GM21515 (cell line): ENCODE measurements around the gene ETFDH.
A peak's percentile ranks its signal among the peaks of the same experiment; 100 is the strongest.
"Not testable (repeated sequence)": the region's sequence is repeated elsewhere in the genome, so short reads cannot be mapped to it uniquely, and the experiment has no call there.

Experiments
- ATAC-seq: cut with Tn5 transposase; IDR thresholded peaks from one replicate; pipeline ENCODE4 v1.9.1; 2021; ENCODE audit not compliant: unreplicated experiment

The ETFDH gene

DNA sequence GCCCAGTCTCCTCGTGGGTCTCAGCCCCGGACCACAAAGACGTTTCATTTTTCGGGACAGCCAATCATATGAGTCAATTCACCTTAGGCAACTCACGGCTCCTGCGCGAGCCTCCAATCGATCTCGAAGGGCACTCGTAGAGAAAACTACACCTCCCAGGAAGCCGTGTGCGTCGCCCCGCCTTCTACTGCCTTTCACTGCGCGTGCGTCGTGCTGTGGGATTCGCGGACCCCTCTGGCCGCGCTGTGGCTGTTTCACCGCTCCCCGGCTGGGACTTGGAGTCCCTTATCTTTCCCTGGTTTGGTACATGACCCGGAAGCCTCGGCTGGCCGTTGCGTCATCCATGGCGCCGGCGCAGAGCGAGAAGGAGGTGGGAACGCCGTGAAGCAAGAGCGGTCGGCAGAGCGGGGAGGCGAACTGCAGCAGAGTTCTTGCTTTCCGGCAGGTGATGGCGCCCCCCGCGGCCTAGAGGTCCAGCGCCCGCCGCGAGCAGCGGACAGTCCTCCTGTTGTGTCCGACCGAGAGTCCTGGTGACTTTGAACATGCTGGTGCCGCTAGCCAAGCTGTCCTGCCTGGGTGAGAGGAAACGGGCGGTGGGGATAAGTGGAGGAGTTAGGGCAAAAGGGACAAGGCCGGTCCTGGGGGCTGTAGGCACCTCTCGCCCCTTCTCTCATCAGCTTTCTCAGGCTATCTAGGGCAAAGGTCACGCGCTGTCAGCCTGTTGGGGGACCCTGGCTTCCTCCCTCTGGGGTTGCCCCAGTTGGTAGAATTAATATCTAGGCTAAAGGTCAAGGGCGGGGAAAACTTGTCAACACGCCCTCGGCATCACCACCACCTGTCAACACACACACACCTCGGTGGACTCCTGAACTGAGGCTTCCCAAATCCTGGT is at the start of gene ETFDH:
TSS of gene ETFDH (plus strand) at position 382 of the 892 bp plus-strand sequence. CDS start at position 543, 161 bp downstream.
- peak; percentile 88 for ATAC-seq

DNA sequence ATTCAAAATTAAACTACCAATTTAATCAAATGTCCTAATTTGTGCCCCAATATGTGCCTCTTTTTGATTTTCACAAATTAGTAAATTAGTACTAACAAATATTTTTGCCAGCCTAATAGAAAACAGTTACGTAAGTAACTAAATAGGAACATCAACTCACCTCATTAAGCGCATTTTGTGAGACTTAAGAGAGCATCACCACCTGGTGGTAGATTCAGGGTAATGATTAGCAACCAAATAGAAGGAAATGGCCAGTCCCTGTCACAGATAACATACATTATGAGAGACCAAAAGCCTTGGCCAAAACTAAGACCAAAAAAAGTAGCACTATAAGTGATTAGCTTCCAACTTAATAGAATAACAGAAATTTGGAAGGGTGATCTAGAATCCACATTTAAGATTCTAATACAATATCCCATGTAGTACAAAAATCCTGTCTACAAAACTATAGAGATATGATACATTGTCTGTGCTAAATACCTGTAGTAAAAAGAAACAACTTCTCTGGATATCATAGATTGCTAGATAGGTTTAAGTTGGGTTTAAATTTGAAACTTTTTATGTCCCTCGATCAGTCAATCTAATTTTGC is 47.1 kb upstream of the ETFDH start:
- peak; percentile 88 for ATAC-seq

DNA sequence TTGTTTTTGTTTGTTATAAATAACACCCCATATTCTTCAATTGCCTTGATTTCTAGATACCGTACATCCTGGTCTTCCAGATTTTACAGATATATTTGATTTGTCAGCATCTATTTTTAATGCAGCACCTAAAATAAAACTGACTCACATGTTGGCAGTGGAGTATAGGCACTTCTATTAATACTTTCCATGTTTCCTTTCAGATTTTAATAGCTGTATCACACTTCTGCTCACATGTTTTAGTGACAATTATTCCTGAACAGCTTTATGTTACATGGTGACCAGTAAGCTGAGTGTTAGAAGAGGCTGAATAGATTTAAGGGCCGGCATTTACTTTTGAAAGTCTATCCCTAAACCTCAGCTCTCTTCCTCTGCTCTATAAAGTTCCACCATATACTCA is 46.6 kb upstream of the ETFDH start:
- ATAC-seq, result no peak

DNA sequence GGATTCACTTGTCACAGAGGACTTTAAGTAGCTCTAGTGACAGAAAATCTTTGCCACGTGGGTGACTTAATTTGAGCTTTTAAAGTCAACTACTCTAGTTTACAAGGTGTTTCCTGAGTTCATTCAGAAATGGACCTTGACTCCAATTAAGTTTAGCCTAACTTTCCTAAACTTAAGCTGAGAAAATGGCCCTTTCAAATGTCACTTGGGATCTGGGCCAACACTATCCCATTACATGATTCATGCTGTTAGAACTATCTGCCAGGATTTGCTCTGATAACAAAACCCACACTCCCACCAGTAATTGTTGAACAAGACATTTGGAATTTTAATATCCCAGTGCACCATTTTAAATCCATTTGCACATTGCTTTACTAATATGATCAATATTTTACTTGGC is 41.2 kb upstream of the ETFDH start:
- ATAC-seq, result no peak

DNA sequence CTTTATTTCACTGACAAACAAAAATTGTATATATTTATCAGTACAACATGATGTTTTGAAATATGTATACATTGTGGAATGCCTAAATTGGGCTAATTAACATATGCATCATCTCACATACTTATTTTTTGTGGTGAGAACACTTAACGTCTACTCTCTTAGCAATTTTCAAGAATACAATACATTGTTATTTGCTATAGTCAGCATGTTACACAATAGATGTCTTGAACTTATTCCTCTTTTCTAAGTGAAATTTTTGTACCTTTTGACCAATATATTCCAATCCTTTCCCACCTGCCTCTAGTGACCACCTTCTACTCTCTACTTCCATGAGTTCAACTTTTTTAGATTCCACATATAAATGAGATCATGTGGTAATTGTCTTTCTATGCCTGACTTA is 35.5 kb upstream of the ETFDH start:
- no peak for ATAC-seq

DNA sequence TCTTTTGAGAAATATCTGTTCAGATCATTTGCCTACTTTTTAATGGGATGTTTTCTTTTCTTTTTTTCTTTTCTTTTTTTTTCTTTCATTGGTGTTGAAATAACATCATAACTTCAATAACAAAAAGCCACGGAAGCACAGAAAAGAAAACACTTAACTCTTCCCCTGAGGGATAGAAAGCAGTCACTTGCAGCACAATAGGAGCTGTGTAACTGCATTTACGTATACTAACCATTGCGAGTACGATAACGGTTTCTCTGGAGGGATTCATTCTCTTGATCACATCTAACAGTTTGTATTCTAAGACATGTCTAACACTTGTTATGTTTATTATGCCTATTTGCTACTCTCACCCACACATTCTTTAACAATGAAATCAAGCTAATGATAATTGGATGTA is 27.7 kb upstream of the ETFDH start:
- ATAC-seq, result no peak

DNA sequence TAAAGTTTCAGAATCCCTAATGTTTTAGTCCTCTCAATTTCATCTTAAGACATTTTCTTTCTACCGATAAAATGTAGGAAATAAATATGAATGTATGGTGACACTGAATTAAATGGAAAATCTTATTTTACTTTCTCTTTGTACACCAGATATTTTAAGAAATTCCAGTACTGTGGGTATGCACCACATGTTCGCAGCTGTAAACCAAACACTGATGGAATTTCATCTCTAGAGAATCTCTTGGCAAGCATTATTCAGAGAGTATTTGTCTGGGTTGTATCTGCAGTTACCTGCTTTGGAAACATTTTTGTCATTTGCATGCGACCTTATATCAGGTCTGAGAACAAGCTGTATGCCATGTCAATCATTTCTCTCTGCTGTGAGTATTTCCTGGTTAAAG is 27.3 kb upstream of the ETFDH start:
- ATAC-seq, result no peak

DNA sequence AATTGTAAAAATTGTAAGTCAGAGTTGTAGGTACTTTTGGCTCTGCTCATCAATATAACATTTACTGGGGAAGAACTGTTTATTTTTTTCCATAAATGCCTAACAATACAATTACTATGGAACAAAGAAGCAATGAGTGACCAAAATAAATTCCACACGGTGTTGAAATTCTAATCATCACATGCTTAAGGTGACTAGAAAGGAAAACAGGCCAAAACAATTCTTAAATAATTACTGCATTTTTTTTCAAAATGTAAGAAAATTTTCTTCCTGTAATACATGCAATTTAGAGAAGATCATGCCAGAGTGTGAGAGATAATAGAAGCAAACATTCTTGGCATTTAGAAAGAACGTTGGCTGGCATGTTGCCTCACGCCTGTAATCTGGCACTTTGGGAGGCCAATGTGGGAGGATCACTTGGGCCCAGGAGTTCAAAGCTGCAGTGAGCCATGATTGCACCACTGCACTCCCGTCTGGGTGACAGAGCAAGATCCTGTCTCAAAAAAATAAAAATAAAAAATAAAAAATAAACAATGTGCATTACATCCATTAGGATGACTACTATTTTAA is 22.9 kb upstream of the ETFDH start:
- ATAC-seq, result no peak

DNA sequence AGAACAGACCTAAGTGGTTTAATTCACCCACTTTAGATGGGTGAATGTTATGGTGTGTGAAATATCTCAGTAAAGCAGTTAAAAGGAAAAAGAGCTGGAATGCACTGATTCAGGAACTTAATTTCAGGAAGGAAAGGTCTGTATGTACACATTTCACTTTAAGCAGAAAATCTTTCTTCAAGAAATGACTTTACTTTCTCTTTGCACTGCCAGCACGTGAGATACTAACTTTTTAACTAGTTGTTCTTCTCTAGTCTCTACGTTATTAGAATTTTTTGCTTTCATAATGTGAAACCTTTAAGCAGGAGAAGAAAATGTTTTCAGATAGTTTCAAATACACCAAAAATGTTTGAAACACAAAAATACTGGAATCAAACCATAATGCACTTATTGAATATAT is 19.2 kb upstream of the ETFDH start:
- ATAC-seq, result no peak

DNA sequence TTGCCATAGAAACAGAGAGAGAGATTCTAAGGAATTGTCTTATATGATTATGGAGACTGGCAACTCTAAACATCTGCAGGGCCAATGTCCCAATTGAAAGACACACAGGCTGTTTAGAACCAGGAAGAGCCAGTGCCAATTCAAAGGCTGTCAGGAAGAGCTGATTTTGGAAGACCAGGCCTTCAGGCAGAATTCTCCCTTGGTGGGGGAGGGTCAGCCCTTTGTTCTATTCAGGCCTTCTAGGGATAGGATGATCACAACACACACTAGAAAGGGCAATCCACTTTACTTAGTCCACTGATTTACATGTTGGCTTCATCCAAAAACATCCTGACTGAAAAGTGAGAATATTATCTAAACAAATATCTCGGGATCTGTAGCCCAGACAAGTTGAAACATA is 15.7 kb upstream of the ETFDH start:
- ATAC-seq, result no peak

DNA sequence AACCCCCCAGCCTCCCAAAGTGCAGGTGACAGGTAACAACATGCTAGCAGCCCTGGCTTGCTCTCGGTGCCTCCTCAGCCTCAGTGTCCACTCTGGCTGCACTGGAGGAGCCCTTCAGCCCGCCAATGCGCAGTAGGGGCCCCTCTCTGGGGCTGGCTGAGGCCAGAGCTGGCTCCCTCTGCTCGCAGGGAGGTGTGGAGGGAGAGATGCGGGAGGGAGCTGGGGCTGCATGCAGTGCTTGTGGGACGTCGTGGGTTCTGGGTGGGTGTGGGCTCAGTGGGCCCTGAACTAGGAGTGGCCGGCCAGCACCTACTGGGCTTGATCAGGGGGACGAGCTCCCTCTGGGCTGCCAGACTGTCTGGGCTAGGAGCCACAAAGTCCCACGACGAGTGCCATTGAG is 14.8 kb upstream of the ETFDH start:
- ATAC-seq, result no peak

DNA sequence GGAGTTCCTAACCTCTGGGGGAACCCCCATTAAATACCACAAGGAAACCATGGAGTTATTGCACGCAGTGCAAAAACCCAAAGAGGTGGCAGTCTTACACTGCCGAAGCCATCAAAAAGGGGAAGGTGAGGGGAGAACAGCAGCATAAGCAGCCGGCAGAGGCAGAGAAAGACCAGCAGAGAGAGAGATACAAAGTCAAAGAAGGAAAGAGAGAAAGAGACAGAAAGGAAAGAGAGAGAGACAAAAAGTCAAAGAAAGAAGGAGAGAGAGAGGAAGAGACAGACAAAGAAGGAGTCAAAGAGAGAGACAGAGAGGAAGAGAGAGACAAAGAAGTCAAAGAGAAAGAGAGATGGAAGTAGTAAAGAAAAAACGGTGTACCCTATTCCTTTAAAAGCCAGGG is 8.8 kb upstream of the ETFDH start:
- ATAC-seq, result not testable (repeated sequence)

DNA sequence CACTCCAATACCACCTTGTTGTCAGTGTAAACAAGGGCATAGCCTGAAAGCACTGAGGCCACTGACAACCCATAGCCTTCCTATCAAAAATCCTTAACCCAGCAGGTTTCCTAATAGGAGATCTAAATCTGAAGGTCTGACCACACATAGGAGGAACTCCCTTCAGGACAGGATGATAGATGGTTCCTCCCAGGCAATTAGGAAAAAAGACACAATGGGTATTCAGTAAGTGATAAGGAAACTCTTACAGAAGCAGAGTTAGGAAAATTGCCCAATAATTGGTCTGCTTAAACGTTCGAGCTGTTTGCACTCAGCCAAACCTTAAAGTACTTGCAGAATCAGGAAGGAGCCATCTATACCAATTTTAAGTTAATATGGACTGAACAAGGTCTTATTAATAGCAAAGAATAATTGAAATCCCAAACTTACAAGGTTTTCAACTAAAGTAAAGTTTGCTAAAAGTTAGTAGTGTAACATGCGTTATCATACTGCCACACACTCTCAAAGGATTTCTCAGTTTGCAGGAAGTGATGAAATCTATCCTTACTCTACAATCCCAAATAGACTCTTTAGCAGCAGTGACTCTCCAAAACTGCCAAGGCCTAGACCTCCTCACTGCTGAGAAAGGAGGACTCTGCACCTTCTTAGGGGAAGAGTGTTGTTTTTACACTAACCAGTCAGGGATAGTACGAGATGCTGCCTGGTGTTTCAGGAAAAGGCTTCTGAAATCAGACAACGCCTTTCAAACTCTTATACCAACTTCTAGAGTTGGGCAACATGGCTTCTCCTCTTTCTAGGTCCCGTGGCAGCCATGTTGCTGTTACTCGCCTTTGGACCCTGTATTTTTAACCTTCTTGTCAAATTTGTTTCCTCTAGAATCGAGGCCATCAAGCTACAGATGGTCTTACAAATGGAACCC is 8.1 kb upstream of the ETFDH start:
- not testable (repeated sequence) for ATAC-seq

DNA sequence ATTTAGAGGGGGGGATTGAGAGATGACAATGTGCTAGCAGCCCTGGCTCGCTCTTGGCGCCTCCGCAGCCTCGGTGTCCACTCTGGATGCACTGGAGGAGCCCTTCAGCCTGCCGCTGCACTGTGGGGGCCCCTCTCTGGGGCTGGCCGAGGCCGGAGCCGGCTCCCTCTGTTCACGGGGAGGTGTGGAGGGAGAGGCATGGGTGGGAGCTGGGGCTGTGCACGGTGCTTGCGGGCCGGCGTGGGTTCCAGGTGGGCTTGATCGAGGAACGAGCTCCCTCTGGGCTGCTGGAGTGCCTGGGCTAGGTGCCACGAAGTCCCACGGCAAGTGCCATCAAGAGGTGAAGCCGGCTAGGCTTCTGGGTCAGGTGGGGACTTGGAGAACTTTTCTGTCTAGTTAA is 7.3 kb upstream of the ETFDH start:
- no peak for ATAC-seq

DNA sequence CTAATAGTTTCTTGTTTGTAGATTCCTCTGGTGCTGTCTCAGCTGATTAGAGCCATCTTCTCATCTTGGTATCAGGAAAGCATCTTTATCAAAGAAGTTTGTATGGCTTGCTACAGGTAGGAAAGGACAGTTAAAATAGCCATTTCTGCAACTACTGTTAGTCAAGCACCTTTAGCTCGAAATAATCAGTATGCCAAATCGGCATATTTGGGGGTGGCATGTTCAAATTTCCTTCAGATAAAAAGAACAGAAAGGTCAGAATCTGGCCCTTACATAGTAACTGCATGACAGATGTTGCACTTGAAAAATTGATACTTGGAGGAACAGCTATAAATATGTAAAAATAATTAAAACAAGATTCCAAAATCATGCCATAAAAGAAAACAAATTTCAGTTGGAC is 5.2 kb upstream of the ETFDH start:
- ATAC-seq, result no peak

DNA sequence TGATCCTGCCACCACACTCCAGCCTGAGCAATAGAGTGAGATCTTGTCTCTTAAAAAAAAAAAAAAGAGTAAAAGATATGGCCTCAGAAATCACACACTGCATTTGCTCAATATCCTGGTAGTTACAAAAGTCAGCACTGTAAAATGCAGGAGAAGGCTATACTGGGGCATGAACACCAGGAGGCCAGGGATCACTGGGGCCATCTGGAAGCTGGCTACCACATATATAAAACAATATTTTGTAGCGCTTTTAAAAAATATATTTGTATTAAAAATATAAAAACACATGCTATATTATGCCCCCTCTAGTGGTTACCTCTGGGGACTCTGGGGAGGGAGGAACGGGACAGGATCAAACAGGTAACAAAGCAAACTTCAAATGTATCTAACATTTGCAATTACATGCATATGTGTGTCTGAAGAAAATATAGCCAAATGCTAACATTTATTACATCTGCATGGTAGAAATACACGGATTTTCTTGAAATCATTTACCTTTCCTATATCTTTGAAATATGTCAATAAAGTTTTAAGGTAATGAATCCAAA is 4.4 kb upstream of the ETFDH start:
- ATAC-seq, result no peak

DNA sequence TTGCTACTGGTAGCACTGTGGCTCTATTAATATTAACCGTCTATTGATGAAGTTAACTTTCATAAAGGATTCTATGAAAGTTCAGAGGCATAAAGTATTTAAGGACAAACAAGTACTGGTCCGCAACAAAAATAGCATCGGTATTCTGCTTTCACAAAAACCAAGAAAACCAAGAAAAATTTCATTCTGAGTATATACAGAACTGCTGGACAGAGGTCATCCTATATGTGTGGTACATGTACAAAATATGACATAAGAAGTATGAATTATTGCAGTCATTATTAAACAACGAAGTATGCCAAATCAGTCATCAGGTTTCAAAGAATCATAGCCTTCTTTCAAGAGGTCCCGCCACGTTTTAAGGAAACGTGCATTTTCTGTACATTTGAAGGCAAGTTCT is 2.8 kb upstream of the ETFDH start:
- no peak for ATAC-seq

DNA sequence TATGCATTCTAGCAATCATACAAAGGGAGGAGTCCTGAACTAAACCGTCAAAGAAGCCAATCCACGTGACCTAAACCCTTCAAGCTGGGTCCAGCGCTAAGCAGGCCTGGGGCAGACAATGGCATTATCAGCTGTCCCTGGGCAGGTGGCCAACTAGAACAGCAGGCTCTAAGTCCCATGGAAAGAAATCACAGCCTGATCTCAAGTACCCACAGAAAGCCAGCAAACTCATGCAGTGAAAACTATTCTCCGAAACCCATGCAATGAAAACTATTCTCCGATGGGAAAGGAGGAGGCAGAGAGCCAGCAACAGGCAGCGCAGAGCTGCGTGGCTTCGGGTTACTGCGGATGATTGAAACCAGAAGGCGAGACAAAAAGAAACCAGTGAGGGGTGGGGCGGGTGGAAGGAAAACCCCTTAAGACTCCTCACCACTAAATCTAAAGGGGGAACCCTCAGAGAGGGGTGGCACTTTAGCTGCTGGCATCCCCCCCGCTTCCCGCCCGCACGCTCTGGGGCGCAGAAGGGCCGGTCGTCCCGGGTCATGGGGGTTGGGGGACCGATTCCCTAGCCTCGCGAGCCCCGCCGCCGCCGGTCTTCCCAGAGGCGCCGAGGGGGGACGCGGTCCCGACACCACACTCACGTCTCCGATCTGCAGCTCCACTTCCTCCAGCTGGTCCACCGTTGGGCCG is 976 bp upstream of the ETFDH start:
- ATAC-seq, result peak; percentile 32

DNA sequence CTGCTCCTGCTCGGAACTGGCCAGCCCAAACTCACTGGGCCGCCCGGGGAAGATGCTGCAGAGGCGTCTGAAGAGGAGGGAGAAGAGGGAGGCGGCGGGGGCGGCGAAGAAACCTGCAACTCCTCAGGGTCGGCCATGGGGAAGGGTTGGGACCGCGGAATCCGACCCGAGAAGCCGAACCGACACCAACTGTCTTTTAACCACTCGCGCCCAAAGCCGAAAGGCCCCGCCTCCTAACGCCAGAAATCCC is 506 bp upstream of the ETFDH start, which contains the start of gene C4orf46:
TSS of gene C4orf46 (minus strand) at position 223 of the 250 bp plus-strand sequence. CDS start at position 137, 86 bp downstream.
- ATAC-seq, result no peak

DNA sequence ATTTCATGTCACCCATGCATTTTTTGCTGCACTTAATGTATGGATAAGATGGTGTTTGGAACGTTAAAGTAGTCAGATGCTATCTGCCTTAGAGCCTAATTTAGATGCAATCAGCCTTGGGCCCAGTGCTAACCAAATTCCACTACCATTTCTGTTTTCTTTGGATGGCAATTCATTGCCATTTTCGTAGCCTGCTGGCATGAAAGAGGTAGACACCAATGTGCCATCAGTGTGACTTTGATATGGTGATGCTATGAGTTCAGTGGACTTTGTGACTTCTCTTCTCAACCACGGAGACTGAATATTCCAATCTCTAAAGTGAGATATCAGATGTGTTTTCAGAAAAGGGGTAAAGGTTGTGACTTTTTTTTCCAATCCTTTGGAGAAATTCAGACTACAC is 1.5 kb downstream of the ETFDH start:
- ATAC-seq, result no peak

DNA sequence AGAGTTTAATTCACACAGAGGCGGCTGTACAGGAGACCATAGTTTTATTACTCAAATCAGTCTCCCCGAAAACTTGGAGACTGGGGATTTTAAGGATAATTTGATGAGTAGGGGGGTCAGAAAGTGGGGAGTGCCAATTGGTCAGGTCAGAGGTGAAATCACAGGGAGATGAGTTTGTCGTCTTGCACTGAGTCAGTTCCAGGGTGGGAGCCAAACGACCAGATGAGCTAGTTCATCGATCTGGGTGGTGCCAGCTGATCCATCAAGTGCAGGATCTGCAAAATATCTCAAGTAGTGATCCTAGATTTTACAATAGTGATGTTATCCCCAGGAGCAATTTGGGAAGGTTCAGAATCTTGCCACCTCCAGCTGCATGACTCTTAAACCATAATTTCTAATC is 4.0 kb downstream of the ETFDH start:
- ATAC-seq, result no peak
